ENCODE results near the gene ERG28.
A peak's percentile ranks its signal among the peaks of the same experiment; 100 is the strongest.
"Not testable (repeated sequence)": the region's sequence is repeated elsewhere in the genome, so short reads cannot be mapped to it uniquely, and the experiment has no call there.

ERG28 gene, protein sequence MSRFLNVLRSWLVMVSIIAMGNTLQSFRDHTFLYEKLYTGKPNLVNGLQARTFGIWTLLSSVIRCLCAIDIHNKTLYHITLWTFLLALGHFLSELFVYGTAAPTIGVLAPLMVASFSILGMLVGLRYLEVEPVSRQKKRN

DNA sequence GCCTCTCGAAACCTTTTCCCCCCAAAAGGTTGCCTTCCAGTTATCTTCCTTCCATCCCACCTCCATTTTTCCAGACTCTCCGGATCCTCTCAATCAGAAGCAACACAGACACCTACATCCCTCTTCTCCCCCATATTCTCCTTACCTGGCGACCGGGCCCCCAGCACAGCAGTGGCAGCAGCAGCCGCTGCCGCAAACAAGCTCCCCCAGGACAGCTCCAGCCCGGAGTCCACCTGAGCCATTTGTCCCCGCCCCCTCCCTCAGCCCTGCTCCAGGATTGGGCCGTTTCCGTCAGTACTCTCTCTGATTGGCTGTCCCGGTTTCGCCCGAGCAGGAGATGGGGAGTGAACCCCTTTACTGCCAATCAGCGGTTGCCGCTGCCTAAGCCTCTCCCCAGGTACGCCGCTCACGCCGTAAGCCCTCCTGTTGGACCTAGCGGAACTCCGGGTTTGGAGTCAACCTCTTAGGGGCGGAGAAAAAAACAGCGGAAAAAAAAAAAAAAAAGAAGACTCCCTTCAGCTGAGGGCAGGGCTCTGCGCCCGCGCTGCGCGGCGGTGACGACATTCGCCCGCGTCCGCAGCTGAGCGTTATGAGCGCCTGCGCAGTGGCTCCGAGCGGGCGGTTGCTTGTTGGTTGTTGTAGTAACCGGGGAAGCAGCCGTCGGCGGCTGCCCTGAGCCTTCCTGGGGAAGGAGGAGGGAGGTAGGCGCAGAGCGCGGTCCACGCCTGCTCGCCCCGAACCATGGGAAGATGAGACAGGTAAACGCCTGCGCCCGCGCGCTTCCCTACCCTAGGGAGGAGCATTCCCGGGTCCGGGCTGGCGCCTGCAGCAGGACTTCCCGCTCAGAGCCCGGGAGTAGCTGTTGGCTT, at the start of gene ERG28, which contains the start of gene TTLL5:
Gene ERG28 (minus strand): TSS at position 247 of the 869 bp plus-strand sequence. CDS start 3,374 bp downstream, outside the sequence.
Gene TTLL5 (plus strand): TSS at position 617 of the 869 bp plus-strand sequence. CDS start 1,904 bp downstream, outside the sequence.
- H3K4me3 ChIP-seq (ENCODE audit: low read depth, low read length) = peak within 1 kb of the TSS; percentile 88

- no peak overlapping the region for H3K4me3 ChIP-seq (ENCODE audit: low read depth, low read length)
Measured at GRCh38 chr14:75709207-75709812, 48.6 kb upstream of the ERG28 start.

- H3K4me3 ChIP-seq (ENCODE audit: low read depth, low read length) = no peak overlapping the region
Measured at GRCh38 chr14:75705014-75705413, 44.3 kb upstream of the ERG28 start.

DNA sequence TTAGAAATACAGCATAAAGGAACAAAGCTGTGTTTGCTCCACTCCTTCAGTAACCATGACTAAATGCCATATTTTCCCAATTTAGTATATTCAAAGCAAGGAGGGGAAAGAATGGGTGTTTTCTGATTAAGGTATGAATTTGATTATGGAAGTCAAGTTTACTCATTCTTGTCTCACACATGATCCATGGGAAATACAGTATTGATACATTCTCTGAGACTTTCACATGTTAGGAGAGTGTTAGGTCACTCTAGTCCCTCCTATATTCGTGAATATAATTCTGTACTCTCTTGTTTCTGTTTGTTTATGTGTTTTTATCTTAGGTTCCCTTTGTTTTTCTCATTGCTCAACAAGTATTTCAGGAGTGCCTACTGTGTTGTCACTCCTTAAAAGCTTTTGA, 42.8 kb upstream of the ERG28 start:
- no peak overlapping the region for H3K4me3 ChIP-seq (ENCODE audit: low read depth, low read length)

GRCh38 chr14:75702616-75703261, 42.1 kb upstream of the ERG28 start:
- no peak overlapping the region for H3K4me3 ChIP-seq (ENCODE audit: low read depth, low read length)

DNA sequence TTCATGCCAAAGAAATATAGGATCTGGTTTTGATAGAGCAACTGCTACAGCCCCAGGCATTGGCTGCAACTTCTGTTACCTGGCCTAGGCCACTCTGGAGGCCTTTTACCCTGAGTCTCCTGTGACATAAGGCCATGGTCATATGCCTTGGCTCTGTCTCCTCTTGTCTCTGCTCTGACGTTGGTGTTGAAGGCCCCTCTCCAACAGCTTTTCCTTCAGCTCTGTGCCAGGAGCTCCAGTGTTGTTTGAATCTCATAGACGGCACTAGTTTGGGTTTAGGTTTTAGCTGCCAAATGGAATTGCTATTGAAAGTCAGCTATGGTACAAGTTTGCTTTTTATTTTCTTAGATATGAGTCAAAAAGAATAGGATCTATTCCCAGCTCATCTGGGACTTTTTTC, 41.4 kb upstream of the ERG28 start:
- H3K4me3 ChIP-seq (ENCODE audit: low read depth, low read length) = no peak overlapping the region

DNA sequence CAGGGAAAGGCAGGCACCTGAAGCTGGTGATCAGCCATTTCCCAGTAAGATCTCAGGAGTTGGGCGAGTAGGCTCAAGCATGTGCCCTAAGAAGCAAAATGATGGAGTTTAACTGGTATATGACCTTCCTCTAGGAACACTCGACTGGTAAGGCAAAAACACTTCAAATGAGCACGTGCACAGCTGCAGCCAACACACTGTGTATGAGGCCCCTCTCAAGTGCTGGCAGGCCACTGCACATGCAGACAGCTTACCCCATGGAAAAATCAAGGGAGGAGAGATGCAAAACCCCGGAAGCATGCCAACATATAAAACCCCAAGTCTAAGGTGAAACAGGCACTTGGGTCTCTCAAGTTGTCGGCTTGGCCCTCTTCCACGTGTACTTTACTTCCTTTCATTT, 39.6 kb upstream of the ERG28 start:
- H3K4me3 ChIP-seq (ENCODE audit: low read depth, low read length) = no peak overlapping the region

GRCh38 chr14:75699331-75699730, 38.7 kb upstream of the ERG28 start:
- H3K4me3 ChIP-seq (ENCODE audit: low read depth, low read length) = no peak overlapping the region

GRCh38 chr14:75697918-75698317, 37.2 kb upstream of the ERG28 start:
- no peak overlapping the region for H3K4me3 ChIP-seq (ENCODE audit: low read depth, low read length)

DNA sequence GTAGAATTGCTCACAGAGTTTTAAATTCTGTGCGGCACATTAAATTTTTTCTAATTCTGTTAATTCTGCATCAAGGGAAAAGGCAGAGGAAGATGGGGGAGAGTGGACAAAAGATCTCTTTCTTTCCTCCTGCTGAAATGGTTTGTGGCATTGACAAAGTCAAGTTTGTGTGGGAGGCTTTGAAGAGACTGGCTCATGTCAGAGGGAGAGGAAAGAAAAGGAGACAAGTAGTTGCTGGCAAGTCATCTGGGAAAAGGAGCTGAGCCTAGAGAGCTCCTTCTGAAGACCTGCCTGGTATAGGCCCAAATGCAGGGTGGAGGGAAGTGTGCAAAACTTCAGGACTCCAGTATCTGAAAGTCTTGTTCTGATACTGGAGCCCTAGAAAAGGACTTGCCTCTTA, 36.7 kb upstream of the ERG28 start:
- H3K4me3 ChIP-seq (ENCODE audit: low read depth, low read length) = no peak overlapping the region

GRCh38 chr14:75695025-75695424, 34.3 kb upstream of the ERG28 start:
- H3K4me3 ChIP-seq (ENCODE audit: low read depth, low read length) = not testable (repeated sequence)

GRCh38 chr14:75690010-75690409, 29.3 kb upstream of the ERG28 start:
- H3K4me3 ChIP-seq (ENCODE audit: low read depth, low read length) = no peak overlapping the region

GRCh38 chr14:75689012-75689411, 28.3 kb upstream of the ERG28 start:
- H3K4me3 ChIP-seq (ENCODE audit: low read depth, low read length) = no peak overlapping the region

- H3K4me3 ChIP-seq (ENCODE audit: low read depth, low read length) = no peak overlapping the region
Measured at GRCh38 chr14:75685910-75686309, 25.2 kb upstream of the ERG28 start.

DNA sequence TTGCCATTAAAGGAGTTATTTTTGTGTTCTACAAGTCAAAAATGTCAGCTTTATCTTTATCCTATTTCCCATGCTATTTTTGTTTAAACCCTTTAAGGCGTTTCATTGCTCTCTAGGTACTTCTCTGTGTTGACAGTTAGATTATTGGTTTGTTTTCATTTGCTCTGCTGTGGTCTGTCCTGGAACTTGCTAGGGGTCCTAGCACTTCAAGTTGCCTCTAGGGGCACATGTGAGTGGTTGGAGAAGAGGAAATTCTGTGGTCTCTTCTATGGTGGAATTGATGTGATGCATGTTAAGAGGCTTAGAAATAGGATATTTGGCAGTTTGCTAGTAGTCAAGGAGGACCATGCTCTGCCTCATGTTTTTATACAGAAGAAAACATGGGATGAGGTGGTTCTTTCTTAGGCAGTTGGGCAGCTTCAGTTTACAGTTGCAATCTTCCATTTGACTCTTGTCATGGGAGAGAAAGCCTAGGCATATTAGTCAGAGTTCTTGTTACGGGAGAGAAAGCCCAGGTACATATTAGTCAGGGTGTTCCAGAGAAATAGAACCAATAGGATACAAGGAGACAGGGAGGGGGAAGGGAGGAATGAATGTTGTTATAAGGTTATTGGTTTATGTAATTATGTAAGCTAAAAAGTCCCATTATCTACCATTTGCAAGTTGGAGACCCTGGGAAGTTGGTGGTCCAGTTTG, 14.7 kb upstream of the ERG28 start:
- H3K4me3 ChIP-seq (ENCODE audit: low read depth, low read length) = no peak overlapping the region

GRCh38 chr14:75673345-75674035, 12.8 kb upstream of the ERG28 start:
- H3K4me3 ChIP-seq (ENCODE audit: low read depth, low read length) = no peak overlapping the region

GRCh38 chr14:75672605-75673192, 12.0 kb upstream of the ERG28 start:
- no peak overlapping the region for H3K4me3 ChIP-seq (ENCODE audit: low read depth, low read length)

DNA sequence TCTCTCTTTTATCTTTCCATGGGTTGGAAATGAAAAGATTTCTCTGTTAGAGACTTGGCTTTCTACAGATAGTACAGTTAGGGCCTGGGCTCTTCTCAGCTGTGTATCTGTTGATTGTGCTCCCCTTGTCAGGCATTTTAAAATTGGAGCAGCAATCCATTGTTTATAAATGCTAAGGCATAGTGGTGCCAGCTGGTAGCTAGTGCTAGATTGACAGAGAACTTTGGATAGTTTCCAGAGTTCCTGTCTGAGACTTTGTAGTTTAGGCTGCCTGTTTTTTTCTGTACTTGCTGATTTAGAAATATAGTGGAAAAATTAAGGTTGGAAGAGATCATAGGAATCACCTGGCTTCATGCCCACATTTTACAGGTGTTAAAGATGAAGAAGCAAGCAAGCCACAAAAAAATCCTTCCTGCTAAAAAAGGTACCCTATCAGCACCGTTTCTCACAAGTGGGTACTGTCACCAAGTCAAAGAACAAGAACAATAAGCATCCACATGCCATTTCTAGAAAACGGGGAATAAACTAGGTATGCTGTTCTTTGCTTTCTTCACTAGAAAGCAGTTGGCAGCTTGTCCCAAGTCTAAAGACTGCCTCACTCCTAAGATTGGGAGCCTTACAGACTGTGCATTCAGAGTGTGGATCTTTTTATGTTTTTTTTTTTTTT, 6.6 kb upstream of the ERG28 start:
- no peak overlapping the region for H3K4me3 ChIP-seq (ENCODE audit: low read depth, low read length)

DNA sequence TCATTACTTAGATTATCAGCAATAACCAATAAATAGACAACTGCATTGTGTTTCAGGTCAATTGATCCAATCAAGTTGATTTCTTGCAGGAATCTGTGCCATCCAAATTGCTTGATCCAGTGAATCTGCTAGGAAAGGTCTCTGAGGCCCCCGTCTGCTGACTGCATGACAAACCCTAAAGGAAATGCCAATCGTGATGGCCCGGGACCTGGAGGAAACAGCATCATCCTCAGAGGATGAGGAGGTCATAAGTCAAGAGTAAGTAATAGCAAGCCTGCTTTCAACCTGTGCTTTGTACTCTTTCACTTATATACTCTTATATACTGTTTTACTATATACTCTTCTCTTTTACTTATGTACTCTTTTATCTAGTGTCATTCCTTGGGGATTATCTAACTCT, 2.3 kb upstream of the ERG28 start:
- H3K4me3 ChIP-seq (ENCODE audit: low read depth, low read length) = no peak overlapping the region

GRCh38 chr14:75661499-75661814, 781 bp upstream of the ERG28 start:
- H3K4me3 ChIP-seq (ENCODE audit: low read depth, low read length) = peak overlapping the region; percentile 88
